HG02973 (cell line): ENCODE results near the gene FREM1.

Experiments used
- ATAC-seq: cut with Tn5 transposase; IDR thresholded peaks from one replicate; pipeline ENCODE4 v1.9.1; 2021; ENCODE audit warnings: moderate library complexity; ENCODE audit not compliant: unreplicated experiment

Gene FREM1

GRCh38 chr9:14882090-14882489 lies 28.1 kb downstream of the FREM1 start:
- no peak for ATAC-seq

DNA sequence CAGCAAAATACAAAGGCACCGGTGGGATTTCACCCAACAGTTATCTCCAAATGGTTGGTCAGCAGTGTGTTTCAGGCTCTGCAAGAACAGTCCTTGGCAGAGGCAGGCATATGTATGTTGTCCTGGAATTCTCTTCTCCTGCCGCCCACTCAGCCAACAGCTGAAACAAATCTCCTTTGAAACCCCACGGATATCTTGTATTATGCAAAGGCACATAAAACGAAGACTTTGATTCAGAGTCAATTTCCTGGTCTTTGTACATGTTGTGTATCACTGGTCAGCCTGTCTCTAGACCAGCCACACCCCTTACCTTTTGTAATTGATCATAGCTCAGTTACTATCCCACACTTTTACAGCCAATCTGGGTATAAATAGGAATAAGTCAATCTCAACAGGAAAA lies 29.2 kb downstream of the FREM1 start:
- no peak for ATAC-seq

DNA sequence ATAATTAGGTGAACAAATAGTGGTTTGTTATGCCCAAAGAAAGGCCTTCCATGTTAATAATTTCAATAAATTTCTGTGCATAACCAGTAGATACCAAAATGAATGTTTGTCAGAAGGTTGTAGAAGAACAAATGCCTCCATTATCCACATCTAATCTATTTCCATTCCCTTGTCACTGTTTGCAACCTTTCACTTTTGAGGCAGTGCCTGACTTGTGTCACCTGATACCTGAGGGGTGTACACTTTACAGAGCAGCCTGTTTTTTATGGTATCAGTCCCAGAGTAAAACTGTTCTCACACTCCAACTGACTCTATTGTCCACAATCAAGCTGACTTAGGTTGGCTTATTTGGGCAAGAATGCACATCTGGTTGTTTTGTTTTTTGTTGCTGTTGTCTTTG lies 40.1 kb downstream of the FREM1 start:
- no peak for ATAC-seq

DNA sequence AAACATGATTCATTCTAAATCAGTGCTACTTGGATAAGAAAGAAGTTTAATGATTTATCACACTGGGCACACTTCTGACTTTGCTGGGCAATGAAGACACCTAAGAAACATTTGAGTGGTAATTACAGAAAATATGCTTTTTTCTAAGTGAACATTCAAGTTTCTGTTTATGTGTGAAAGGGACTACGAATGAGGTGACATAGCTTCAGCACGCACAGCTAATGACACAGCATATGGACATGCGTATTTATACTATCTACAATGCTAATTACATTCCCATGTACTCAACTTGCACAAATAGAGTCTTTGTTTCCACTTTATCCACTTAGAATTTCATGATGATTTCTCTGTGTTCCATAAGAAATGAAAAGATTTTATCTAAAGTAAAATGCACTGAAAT lies 40.6 kb downstream of the FREM1 start:
- ATAC-seq: no peak

GRCh38 chr9:14868772-14869583 lies 41.2 kb downstream of the FREM1 start:
- ATAC-seq: no peak

DNA sequence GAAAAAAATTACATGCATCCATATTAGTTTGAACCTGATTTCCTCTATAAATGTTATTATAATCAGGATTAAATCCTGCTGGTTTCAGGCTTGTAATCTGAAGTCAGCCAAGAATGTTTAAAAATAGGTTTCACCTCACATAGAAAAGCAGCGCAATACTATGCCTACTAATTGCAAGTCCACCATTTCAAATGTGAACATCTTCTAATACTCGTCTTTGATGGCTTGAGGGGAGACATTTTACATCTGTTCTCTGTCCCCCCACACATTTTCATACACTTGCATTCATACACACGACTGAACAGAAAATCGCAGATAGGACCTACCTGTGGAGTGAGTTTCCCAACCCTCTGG lies 41.8 kb downstream of the FREM1 start:
- ATAC-seq: no peak

DNA sequence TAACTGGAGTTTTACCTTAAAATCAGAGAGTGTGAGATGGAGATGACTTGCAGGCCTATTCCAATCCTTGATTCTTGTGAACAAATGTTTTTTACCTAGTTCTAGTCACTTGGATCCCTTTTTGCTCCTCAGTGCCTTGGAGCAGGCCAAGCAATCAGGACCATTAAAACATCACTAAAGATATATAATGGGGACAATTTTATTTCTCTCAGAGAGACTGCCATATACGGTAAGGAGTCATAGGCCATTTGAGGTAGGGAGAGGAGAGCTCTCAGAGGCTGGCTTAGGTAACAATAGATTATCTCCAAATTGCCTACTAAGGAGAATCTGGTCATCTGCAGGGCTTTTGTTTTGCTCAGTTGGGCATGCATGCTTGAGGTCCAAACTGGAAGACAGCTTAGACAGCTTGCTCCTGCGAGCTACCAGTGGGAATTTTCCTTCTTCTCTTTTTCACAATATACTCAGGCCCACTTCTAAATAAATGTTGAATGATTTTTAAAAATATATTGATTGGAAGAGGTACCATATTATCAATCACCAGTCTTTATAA lies 44.0 kb downstream of the FREM1 start:
- ATAC-seq: no peak

DNA sequence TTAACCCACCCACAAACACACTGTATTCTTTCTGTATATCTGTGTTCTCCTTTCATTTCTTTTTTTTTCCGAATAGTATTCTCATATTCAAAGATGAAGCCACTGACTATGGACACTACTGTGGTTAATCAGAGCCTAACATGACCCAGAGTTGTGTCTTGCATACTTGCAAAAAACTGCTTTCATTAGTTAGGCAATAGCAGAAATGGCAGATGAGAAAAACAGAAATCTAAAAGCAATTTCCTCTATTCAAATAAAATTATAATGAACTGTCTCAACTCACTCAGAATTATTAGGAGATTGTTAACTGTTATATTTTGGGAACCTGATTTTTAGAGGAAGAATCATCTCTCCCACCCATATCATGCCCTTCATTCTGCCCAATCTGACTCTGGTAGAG lies 45.9 kb downstream of the FREM1 start:
- no peak for ATAC-seq

GRCh38 chr9:14863402-14863801 lies 46.8 kb downstream of the FREM1 start:
- no peak for ATAC-seq

- no peak for ATAC-seq
Observed at GRCh38 chr9:14857449-14858305, 52.6 kb downstream of the FREM1 start.

- ATAC-seq: no peak
Observed at GRCh38 chr9:14849851-14850250, 60.4 kb downstream of the FREM1 start.

DNA sequence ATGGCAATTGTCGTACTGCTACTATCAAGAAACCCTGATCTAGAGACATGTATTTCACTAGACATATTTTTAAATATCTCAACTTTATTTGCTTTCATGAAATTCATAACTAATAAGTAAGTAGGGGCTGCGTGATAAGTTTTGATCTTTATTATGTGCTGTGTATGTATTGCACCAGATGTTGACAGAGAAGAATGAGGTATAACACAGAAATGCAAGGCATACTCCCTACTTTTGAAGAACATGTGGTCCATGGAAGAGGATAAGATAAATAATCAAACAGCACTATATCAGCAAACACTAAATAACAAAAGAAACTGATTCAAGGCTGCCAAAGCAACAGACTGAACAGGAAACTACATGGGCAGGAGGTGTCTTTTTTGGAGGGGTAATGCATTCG lies 60.9 kb downstream of the FREM1 start:
- no peak for ATAC-seq

GRCh38 chr9:14846871-14847311 lies 63.3 kb downstream of the FREM1 start:
- ATAC-seq: peak; percentile 97

GRCh38 chr9:14843163-14843562 lies 67.1 kb downstream of the FREM1 start:
- ATAC-seq: no peak

DNA sequence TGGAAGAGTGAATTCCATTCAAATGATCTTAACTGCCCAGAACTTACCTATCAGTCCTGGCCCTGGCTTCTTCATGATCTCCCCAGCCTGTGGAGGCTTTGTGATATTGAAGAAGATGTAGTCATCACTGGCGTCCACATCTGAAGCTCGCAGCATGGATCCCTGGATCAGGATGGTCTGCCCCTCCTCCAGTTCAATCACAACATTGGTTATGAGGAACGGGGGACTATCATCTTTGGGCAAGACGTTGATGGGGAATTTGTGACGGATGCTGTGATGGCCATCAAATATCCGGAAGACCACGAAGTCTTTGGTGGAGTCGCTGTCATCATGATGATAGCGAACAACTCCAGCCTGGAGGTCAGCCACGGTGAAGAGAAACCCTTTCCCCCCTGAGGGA lies 68.0 kb downstream of the FREM1 start:
- ATAC-seq: no peak

- no peak for ATAC-seq
Observed at GRCh38 chr9:14838701-14839100, 71.5 kb downstream of the FREM1 start.

- no peak for ATAC-seq
Observed at GRCh38 chr9:14836885-14837284, 73.3 kb downstream of the FREM1 start.

DNA sequence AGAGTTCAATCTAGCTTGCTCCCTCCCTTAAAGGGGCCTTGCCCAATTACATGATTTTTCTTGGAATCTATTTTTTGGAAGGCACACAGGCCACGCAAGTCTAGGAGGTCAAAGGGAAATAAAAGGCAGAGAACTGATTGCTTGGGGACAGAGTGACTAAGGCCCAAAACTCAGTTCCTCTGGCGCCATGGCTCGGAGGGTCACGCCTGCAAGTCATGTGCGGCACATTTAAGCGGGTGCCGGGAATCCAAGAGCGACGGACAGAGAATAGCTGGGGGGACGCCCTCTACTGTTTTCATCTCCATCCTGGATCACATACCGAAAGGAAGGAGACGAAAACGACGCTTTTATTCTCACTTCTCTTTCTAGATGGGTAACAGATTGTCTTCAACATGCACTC lies 78.6 kb downstream of the FREM1 start:
- no peak for ATAC-seq

- ATAC-seq: no peak
Observed at GRCh38 chr9:14831074-14831473, 79.2 kb downstream of the FREM1 start.

DNA sequence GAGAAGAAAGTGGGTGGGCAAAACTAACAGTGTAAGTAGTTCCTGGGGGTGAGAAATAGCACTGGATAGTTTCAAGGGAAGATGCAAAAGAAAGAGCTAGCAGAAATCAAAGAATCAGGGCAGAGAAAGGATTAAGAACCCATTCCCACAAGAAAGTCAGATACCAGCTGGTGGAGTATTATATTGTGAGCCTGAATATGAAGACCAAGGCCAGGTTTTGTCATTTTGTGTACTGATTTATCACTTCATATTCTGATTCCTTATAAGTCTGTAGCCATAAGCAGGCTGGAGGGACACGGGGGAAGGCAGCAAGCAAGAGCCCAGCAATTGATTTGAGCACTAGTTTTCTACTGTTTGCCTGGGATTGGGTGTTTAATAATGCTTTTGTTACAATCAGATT lies 80.2 kb downstream of the FREM1 start:
- ATAC-seq: no peak

GRCh38 chr9:14829204-14829603 lies 81.0 kb downstream of the FREM1 start:
- no peak for ATAC-seq

- no peak for ATAC-seq
Observed at GRCh38 chr9:14827805-14828204, 82.4 kb downstream of the FREM1 start.
